BJ (cell line): ENCODE results near the gene RAC2. TPM values are rescaled to one million over a fixed set of nuclear protein-coding genes. Genes with fewer than 3 reads are reported as not detected.

ENCODE experiments used
- CTCF ChIA-PET: fragments of 350-600 bp; formaldehyde crosslinking; extraction: SDS; loops from one replicate; lab custom pipeline; 2021; ENCODE audit warnings: antibody characterized with exemption, inconsistent platforms; lab: Yijun Ruan, JAX
- POLR2A ChIA-PET: fragments of 300-600 bp; sonication (Branson Sonifier 250); formaldehyde crosslinking; extraction: SDS; loops from one replicate; lab custom pipeline; 2021; ENCODE audit warnings: antibody characterized with exemption; lab: Charles Lee
- DNase-seq: peaks from one replicate; pipeline ENCODE4 v3.0.0-alpha.2; 2011; ENCODE audit warnings: low read depth
- H3K27me3 ChIP-seq: 2 replicates; pipeline ENCODE4 v1.6.0; 2011; ENCODE audit warnings: low read length; ENCODE audit not compliant: control insufficient read depth, insufficient read depth
- H3K36me3 ChIP-seq: 2 replicates; pipeline ENCODE4 v1.5.1; 2011; ENCODE audit warnings: low read length; ENCODE audit not compliant: control insufficient read depth, insufficient read depth
- H3K4me3 ChIP-seq: 2 replicates; pipeline ENCODE4 v1.5.1; 2011; ENCODE audit warnings: low read depth, mild to moderate bottlenecking, control low read depth, low read length
- CTCF ChIP-seq: IDR thresholded peaks from 2 replicates; pipeline ENCODE4 v1.5.1; 2011; ENCODE audit warnings: low read depth, mild to moderate bottlenecking, control low read depth, inconsistent platforms, low read length, moderate library complexity; ENCODE audit not compliant: insufficient read depth
- polyA plus RNA-seq: library from polyadenylated mRNA; depleted of rRNA; stranded (reverse); fragments of >200 nt; gene quantifications from 2 replicates; pipeline ENCODE4 v1.2.3, GENCODE V29; 2011

RAC2 gene
- polyA plus RNA-seq, 1 experiment, result 25.7 TPM

- no peak for TF ChIP-seq CTCF
- H3K4me3 ChIP-seq, result no peak overlapping the region
- H3K36me3 ChIP-seq, result no peaks in the 10 kb centered on the region
- CTCF ChIA-PET, result interaction anchor here (0.6 to 0.7 kb wide), 2 partner anchors 11 to 1191 kb away, joined by 3 to 4 read pairs; no protein-coding TSS in a partner anchor
- peaks cover 1% of the 10 kb centered on the region for H3K27me3 ChIP-seq
- no peak for DNase-seq
- POLR2A ChIA-PET, result no interaction called here
Measured at GRCh38 chr22:37248251-37248650, 4.2 kb upstream of the RAC2 start.

GRCh38 chr22:37245740-37246139 is 1.7 kb upstream of the RAC2 start:
- no peak for TF ChIP-seq CTCF
- CTCF ChIA-PET, result interaction anchor here (0.9 to 6.9 kb wide), 4 partner anchors 15 to 21 kb away, joined by 3 to 83 read pairs (median 6); no protein-coding TSS in a partner anchor
- Histone ChIP-seq H3K36me3 (no peaks in the 10 kb centered on the region), H3K4me3 (no peak overlapping the region), H3K27me3 (no peaks in the 10 kb centered on the region; the same call in 1 of the 2 replicates)
- POLR2A ChIA-PET, result no interaction called here
- no peak for DNase-seq

- POLR2A ChIA-PET, result no interaction called here
- DNase-seq, result no peak
- Histone ChIP-seq H3K4me3 (no peak overlapping the region), H3K36me3 (no peaks in the 10 kb centered on the region), H3K27me3 (no peaks in the 10 kb centered on the region; the same call in 1 of the 2 replicates)
- CTCF ChIA-PET, result interaction anchor here (0.6 to 6.9 kb wide), 6 partner anchors 15 to 48 kb away, joined by 3 to 83 read pairs (median 6); no protein-coding TSS in a partner anchor
- no peak for TF ChIP-seq CTCF
Measured at GRCh38 chr22:37244922-37245722, 1.1 kb upstream of the RAC2 start.

- no peak for TF ChIP-seq CTCF
- Histone ChIP-seq H3K36me3 (no peaks in the 10 kb centered on the region), H3K27me3 (no peaks in the 10 kb centered on the region; the same call in 1 of the 2 replicates), H3K4me3 (peak overlapping the region; percentile 39)
- no peak for DNase-seq
- POLR2A ChIA-PET, result no interaction called here
- CTCF ChIA-PET, result interaction anchor here (1.0 to 6.9 kb wide), 5 partner anchors 14 to 201 kb away, joined by 3 to 83 read pairs (median 7); no protein-coding TSS in a partner anchor
Measured at GRCh38 chr22:37243402-37244113, 511 bp downstream of the RAC2 start.
